Superior temporal gyrus (tissue), 1 donor: Measurements from ENCODE around the gene BPIFB4.
A peak's percentile ranks its signal among the peaks of the same experiment; 100 is the strongest.

Experiments used
- DNase-seq: peaks from one replicate; pipeline ENCODE4 v3.0.0-alpha.2; 2016; ENCODE audit errors: extremely low spot score

BPIFB4 gene

DNA sequence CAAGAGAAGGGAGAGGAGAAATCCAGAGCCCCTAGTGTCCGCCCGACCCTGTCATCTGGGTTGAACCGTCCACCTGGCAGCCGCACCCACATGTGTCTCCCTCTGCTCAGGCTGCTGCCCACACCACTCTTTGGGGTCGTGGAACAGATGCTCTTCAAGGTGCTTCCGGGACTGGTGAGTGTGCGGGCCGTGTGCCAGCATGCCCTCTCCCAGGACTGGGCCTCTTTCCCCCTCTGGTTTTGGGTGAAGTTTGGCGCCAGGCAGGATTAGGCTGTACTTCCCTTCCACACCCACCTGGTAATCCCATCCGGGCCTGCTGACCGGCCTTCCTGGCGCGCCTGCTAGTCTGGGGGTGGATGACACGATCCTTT, 17.8 kb upstream of the BPIFB4 start:
- DNase-seq: no peak

DNA sequence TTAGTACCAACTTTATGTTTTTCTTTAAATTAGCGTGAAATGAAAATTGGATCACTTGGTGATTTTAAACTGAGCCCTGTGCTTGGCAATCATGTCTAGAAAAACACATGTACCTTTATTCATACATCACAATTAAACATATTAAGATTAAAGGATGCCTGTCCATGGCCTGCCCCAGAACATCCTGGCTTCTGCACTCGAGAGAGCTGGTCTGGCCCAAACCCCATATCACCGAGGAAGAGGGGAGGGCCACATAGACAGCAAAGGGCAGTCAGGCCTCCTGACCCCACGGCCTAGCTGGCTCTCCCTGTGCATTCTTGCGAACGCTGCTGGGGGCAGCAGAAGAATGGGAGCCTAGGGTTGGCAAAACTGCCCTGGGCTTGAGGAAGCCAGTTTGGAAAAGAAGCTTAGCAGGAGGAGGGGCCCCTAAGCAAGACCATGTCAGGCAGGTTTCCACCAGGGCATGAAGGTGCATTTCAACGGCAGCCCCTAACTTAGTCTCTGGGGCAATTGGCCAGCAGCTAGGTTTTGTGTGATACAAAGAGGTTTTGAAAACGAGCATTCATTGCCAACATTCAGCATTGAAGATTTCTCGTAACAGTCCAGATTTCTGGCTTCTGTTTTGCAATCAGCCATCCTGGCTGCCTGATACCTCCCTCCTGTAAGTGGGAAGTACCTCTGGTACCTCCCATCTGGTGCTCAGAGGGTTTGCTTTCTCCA, 17.2 kb upstream of the BPIFB4 start:
- DNase-seq: no peak

DNA sequence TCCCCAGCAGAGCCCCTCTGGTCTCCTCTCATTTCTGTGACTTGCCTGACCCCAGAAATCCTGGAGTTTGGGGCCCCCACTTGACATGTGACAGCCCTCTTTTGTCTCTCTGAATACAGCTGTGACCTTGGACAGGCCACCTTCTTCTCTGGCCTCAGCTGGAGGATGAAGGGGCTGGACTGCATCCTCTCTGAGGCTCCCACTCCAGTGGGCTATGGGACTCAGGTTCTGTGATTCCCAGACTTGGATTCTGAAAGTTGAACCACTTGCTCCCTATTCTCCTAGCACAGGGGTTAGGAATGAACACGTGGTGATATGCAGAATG, 16.7 kb upstream of the BPIFB4 start:
- DNase-seq: no peak

DNA sequence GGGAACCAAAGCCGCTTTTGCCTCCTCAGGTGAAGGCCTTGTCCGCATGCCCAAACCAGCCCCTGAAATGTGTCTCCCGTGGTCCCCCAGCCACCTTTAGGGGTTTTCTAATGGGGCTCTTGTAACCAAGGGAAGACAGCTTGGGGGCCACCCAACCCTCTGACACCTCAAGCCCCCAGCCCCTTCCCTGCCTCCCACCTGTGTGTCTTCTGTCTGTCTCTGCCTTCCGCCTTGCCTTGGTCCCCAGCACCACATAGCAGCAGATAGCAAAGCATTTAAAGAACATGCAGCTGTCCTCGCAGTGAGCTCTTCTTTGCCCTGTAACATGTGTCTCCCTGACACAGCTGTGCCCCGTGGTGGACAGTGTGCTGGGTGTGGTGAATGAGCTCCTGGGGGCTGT, 16.2 kb upstream of the BPIFB4 start:
- DNase-seq: no peak

DNA sequence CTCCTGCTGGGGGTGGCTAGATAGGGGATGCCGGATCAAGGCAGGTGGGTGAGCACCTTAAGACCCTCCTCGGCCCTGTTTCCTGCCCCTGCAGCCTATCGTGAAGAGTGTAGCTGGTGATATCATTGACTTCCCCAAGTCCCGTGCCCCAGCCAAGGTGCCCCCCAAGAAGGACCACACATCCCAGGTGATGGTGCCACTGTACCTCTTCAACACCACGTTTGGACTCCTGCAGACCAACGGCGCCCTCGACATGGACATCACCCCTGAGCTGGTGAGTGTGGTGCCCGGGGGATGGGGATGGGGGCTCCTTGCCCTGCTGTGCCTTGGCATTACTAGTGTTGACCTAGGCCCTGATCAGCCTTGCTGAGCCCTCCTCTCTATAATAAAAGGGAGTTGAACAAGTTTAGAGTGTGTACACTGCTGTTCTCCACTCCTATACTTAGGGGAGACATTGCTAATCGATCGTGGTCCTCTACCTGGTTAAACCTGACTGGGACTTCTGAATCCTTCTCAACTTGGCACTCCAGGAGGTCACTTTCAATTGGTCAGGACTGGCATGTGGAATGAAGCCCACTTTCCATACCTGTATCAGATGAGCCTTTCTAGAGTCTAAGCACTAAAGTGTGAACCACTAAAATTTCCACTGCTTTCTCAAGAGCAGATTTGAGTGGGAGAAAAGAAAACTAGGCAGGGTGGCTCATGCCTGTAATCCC, 14.7 kb upstream of the BPIFB4 start:
- DNase-seq: no peak

DNA sequence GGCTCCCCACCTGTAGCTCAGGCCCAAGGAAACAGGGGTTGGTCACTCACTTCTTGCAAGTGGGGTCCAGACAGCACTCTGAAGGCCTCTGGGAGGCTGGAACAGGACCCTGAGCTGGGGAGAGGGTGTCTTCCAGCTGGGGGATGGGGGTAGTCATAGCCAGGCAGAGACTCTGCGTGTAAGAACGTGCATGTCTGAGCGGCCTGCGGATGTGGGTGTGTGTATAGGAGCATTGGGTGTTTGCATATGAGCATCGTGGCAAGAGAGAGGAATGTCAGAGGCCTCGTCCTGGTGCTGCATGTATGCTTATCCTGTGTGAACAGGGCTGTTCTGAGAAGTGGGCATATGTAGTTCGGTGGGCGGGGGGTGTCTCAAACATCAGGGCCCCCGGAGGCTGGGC, 13.7 kb upstream of the BPIFB4 start:
- no peak for DNase-seq

DNA sequence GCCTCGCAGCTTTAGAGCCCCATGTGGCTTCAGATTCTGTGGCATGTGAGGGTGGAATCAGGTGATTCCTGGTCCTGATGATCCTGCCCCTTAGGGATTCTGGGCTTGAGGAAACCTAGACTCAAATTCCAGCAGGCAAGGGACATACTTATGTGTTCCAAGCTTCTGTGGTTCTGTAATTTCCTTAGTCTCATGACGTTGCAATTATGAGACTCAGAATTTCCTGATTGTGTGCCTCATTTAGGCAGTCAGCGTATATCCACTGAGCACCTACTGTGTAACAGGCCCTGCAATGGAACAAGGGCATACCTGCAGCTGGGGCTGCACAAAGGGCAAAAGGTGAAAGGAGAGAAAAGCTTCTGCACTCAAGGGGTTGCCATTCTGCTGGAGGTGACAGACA, 11.6 kb upstream of the BPIFB4 start:
- no peak for DNase-seq

DNA sequence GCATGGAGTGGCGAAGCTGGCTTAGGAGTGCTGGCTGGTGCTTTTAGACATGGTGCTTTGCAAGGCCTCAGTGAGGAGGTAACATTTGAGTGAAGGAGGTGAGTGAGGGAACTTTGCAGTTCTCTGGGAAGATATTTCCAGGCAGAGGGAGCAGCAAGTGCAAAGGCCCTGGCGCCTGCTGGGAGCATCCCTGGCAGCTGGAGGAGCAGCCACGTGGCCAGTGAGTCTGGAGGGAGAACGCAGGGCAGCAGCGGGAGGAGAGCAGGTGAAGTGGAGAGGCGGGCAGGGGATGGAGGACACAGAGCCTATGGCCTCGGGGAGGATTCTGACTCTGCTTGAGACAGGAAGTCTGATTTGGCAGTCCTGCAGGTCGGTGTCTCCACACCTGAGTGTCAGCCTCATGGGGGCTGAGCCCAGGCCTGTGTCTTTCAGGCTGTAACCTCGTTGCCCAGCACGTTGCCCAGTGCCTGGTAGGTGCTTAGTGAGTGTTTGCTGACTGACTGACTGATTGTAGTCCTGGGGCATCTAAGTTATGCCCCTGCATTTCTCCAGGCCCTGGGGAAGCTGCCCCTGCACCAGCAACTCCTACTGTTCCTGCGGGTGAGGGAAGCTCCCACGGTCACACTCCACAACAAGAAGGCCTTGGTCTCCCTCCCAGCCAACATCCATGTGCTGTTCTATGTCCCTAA, 11.0 kb upstream of the BPIFB4 start:
- no peak for DNase-seq

DNA sequence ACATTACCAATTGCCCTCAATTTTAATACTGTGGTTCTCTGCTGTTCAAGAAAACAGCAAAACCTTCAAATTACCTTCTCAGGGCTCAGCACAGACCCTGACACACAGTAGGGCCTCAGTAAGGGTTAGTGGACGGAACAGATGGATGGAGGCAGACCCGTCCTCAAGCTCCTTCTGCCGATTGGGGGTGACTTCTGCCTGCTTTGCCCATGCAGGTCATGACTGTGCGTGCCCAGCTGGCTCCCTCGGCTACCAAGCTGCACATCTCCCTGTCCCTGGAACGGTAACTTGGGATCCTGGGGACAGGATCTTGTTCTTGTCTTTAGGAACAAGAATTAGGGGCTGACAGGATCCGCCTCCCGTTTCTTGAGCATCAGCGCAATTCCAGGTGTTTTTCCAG, 9.8 kb upstream of the BPIFB4 start:
- DNase-seq: no peak

DNA sequence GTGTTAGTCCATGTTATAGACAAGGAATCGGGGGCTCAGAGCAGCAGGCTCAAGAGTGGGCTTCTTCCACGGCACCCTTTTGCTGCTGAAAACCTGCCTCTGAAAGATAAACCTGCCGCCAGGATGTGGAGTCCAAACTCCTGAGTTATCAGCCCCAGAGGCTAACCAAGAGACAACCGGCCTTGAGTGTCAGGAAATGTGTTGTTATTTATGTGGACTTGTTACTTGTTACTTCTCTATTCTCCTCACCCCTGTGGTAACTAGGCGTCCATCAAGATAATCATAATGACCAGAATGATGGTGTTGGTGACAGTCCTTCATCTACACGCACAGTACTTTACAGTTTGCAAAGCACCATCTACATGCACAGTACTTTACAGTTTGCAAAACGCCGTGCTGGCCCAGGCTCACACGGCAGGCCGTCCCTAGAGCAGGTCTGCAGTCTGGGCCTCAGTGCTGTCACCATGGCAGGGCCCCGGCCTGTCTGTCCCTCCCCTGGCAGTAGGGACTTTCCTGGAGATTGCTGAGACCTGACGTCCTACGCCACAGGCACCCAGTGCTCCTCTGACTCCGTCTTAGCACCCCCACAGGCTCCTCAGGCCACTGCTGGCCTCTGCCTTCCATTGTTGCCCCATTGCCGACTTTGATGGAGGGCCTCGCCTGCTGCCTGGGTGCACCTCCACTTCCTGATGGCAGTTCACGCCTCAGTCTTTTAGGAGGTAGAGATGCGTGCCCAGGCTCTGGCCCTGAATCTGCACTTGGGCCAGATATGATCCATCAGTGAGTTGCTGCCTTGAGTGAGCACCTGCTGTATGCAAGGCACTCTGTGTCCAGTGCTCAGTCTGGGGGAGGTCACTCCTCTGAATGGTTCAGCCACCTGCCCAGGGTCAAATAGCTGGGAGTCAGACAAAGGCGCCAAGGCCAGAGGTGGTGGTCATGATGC, 9.1 kb upstream of the BPIFB4 start:
- DNase-seq: no peak

DNA sequence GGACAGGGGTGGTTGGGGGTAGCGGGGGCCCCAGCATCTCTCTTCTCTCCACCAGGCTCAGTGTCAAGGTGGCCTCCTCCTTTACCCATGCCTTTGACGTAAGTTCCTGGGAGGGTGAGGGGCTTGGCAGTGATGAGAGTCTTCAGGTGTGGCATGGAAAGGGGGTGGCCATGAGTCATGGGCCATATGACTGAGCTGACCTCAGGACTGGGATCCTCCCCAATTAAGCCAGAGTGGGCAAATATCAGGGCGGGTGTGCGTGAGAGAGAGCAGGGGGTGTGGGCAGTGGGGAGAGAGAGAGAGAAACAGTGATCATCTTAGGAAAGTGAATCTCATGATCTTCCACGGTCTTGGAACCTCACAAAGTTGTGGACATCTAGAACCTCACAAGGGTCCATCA, 8.2 kb upstream of the BPIFB4 start:
- no peak for DNase-seq

DNA sequence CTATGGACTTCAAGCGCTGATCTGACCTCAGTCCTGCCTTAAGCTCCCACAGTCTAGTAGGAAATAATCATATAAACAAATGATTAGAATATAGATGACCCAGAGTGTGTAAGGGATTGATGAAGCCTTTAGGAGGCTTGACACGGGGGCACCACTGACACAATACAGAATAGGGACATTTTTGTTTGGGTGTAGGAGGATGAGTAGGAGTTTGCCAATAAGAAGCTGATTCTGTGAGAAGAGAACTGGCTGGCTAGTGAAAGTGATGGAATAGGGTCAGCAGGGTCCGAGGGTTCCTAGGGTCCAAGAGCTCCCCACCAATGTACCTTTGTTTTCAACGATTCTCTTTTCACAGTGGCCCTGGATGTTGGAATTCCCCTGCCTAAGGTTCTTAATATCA, 7.1 kb upstream of the BPIFB4 start:
- DNase-seq: no peak

DNA sequence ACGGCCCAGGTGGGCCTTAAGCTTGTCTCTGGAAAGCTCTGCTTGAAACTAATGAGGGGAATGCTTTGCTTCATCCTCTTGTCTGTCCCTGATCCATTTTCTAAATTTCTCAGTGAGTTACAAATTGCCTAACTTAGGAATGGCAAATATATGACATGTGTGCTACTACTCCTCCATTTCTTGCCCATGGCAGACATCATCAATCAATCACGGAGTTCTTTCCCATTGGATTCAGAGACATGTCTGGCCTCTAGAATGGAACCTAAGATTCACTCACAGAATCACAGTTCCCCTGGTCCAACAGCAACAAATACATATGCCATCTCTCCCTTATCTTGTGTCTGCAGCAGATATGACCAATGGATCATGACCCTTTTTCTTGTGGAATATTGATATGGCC, 6.6 kb upstream of the BPIFB4 start:
- no peak for DNase-seq

DNA sequence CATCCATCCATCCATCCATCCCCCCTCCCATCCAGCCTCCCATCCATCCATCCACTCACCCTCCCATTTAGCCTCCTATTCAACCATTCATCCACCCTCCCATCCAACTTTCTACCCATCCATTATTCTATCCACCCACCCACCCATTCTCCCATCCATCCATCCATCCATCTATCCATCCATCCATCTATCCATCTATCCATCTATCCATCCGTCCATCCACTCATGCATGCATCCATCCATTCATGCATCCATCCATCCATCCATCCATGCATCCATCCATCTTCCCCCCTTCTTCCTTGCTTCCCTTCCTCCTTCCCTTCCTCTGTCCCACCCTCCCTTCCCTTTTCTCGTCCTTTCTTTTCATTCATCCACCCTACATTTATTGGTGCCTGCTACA, 4.8 kb upstream of the BPIFB4 start:
- no peak for DNase-seq

DNA sequence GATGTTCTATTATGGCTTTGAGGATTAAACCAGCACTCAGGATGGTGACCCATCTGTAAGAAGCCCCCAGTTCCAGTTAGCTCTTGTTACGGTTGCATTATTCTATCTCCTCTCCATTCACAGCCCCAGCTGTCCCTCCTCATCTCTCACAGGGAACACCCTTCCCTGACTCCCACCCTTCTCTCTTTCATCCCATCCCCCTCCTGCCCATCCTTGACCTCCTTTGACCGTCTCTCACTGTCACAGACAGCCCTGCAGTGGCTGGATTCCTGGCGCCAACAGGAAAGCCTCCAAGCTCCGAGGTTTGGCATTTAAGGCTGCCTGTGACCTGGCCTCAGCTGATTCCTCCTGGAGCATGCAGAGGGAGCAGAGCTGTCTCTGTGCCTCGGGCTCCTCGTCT, 4.2 kb upstream of the BPIFB4 start:
- DNase-seq: no peak

DNA sequence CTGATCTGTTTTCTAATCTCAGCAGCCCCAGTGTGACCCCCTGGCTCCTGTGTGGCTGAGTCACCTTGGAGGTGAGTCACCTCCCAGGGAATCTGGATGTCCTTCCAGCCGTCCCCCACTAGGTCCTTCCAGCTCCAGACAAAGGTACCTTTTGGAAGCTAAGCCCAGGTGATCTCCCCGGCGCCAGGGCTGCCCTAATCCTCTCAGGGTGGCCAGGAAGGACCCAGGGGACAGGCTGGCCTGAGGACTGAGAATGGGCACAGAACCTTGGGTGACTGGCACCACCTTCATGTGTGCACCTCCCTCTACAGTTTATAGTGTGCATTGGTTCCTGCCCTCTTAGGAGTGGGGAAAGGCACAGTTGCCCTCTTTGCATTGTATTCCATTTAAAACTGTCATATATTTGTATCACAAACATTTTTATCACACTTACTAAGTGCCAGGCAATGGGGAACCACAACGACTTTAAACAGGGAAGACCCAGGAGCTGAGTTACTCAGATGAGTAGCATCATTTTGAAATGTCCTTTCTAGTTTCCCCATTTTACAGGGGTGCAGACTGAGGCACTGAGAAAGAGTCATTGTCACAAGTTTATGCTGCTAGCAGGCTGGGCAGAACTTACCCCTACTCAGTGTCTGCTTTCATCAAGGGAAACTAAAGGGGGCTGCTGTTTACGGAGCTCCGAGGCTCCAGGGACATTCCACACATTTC, 2.6 kb upstream of the BPIFB4 start:
- DNase-seq: peak; percentile 61

DNA sequence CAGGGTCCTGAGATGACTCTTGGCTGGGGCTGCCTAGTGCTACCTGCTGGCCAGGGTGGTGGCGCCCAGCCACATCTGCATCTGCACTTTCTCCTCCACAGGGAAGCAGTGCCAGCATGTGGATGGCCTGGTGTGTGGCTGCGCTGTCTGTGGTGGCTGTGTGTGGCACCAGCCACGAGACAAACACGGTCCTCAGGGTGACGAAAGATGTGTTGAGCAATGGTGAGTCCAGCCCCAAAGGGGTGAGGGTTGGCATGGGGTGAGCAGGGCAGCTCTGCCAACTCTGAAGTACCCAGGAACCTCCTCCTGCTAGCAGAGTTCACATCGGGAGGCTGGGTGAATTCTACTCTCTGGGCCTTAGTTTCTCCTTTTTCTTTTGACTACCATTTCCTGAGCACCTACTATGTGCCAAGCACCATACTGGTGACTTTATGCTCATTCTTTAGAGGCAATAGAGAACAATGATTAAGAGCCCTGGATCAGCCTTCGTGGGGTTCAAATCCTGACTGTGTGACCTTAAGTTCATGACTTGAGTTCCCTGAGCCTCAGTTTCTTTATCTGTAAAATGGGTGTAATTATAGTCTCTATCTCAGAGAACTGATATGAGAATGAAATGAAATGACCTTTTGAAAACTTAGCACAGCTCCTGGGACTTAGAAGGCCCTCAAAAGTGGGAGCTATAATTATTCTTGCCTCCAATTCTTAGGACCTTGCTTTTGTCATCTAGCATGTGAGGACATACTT, 2.1 kb downstream of the BPIFB4 start:
- DNase-seq: no peak

DNA sequence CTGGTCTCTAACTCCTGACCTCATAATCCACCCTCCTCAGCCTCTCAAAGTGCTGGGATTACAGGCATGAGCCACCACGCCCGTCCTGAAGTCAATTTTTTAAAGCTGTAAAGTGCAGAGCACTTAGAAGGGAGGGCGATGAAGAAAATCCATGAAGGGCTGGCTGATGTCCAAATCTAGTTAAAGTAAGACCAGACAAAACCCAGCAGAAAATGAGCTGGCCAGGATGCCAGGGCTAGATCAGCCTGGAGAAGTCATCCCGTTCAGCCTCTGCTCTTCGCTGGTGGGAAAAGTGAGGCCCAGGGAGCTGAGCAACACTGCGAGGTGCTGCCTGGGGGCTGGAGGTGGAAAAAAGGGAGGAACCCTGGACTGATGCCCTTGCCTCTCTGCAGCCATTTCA, 3.1 kb downstream of the BPIFB4 start:
- no peak for DNase-seq

DNA sequence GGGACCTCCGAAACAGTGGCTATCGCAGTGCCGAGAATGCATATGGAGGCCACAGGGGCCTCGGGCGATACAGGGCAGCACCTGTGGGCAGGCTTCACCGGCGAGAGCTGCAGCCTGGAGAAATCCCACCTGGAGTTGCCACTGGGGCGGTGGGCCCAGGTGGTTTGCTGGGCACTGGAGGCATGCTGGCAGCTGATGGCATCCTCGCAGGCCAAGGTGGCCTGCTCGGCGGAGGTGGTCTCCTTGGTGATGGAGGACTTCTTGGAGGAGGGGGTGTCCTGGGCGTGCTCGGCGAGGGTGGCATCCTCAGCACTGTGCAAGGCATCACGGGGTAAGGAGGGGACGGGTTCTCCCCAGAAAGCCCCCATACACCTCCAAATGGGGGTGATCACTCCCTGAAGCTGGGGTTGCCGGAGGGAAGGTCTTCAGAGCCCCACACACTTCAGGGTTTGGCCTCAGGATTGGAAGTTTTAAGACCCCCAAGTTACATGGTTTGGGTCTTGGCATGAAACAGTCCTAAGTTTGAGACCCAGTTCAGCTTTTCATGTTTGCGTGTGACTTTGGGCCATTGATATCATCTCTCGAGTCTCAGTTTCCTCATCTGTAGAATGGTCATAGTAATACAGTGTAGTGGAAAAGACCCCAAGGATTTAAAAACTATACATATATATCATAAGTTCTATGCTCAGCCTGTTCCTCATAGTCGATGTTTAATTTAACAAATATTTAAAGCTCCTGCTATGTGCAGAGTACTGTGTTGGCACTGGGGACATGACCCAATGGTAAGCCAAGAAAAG, 4.3 kb downstream of the BPIFB4 start:
- no peak for DNase-seq

DNA sequence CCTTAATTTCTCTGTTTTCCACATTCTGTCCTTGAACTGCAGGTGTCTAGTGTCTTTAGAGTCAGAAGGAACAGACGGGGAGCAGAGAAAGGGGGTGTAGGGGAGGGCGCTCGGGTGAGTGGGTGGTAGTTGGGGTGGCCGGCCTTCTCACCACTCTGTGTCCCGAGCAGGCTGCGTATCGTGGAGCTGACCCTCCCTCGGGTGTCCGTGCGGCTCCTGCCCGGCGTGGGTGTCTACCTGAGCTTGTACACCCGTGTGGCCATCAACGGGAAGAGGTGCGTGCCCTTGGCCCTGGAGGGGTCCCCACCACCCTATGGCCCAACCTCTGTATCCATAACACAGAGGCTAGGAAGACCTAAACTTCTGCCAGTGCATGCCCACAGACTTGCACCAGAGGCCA, 5.3 kb downstream of the BPIFB4 start:
- DNase-seq: no peak
